Esophagus muscularis mucosa (tissue), 4 donors: ENCODE results near the gene DDX49.

Experiments
- EP300 ChIP-seq: sonication (generic); formaldehyde crosslinking; IDR thresholded peaks from one replicate; pipeline ENCODE4 v1.6.1; 2017; ENCODE audit warnings: antibody characterized with exemption
- POLR2AphosphoS5 ChIP-seq, 2 donors: sonication (generic); formaldehyde crosslinking; IDR thresholded peaks; one replicate each; pipeline ENCODE4 v1.6.1; 2017; ENCODE audit warnings: antibody characterized with exemption in 2 of 2
- TF ChIP-seq, protein P1 (sequence below), 3 experiments: fragments of 200-600 bp in 2 of 3; fragments of 450-650 bp in 1 of 3; sonication (generic) in 2 of 3; IDR thresholded peaks; one replicate each; pipeline ENCODE4 v1.5.1; 2017 to 2019; ENCODE audit warnings: antibody characterized with exemption in 3 of 3, mild to moderate bottlenecking in 2 of 3, moderate library complexity in 1 of 3

DNA sequence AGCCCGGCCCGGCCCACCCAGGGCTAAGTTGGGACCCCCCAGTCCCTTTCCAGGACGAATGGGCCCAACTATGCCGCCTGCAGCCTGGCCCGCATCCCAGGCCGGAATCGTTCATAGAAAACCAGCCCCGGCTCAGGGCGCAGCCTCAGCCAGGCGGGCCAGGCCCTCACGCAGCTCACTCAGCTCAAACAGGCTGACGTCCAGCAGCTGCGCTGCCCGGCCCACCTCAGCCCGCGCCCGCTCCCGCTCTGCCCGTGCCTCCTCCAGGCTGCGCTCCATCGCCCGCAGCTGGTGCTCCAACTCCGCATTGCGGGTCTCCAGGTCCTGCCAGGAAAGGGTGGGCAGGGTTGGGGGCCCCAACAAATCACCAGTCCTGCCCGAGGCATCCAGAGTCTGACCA is 9.8 kb downstream of the DDX49 start:
- TF ChIP-seq, protein P1, sequence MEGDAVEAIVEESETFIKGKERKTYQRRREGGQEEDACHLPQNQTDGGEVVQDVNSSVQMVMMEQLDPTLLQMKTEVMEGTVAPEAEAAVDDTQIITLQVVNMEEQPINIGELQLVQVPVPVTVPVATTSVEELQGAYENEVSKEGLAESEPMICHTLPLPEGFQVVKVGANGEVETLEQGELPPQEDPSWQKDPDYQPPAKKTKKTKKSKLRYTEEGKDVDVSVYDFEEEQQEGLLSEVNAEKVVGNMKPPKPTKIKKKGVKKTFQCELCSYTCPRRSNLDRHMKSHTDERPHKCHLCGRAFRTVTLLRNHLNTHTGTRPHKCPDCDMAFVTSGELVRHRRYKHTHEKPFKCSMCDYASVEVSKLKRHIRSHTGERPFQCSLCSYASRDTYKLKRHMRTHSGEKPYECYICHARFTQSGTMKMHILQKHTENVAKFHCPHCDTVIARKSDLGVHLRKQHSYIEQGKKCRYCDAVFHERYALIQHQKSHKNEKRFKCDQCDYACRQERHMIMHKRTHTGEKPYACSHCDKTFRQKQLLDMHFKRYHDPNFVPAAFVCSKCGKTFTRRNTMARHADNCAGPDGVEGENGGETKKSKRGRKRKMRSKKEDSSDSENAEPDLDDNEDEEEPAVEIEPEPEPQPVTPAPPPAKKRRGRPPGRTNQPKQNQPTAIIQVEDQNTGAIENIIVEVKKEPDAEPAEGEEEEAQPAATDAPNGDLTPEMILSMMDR (IDR thresholded peaks at IDR 0.05): no peak
- no peak for TF ChIP-seq POLR2AphosphoS5 (IDR thresholded peaks at IDR 0.05)
- TF ChIP-seq EP300: no peak
